ENCODE measurements around the gene CLRN2. TPM values are rescaled to one million over a fixed set of nuclear protein-coding genes. Genes with fewer than 3 reads are reported as not detected.

Gene CLRN2
- total RNA-seq, 1 experiment from 2014 or later: not detected

DNA sequence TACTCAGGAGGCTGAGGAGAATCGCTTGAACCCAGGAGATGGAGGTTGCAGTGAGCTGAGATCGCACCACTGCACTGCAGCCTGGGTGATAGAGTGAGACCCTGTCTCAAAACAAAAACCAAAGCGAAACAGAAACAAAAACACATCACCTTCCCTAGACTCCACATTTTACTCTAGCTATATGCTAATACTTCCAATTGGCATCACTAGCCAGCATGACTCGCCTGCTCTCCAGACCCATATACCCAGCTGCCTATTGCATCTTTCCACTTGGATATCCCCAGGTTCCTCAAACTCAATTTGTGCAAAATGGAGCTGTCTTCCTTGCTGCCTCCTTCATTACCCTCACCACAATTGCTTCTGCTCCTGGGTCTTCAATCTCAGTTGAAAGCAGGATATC, 39.6 kb downstream of the CLRN2 start:
- ATAC-seq: no peak
- Histone ChIP-seq H3K79me2 (ENCODE audit: low read length) (no peaks in the 10 kb centered on the region), H3K9me3 (ENCODE audit: low read length) (no peaks in the 10 kb centered on the region), H3K27me3 (ENCODE audit: low read length) (no peaks in the 10 kb centered on the region), H3K27ac (ENCODE audit: low read length) (no peak overlapping the region), H3F3A (ENCODE audit: low read length, unreplicated experiment) (no peaks in the 10 kb centered on the region), H3K4me1 (ENCODE audit: insufficient read depth, low read length) (0 out of 2 replicates have a peak, but pooled peaks cover 7% of the 10 kb centered on the region), H4K20me1 (ENCODE audit: low read length) (no peaks in the 10 kb centered on the region), H3K4me2 (ENCODE audit: low read length) (no peak overlapping the region), H2AFZ (ENCODE audit: low read length) (no peak overlapping the region), H3K9me2 (replicated peaks; ENCODE audit: low read length) (no peaks in the 10 kb centered on the region), H3K9ac (ENCODE audit: low read length) (no peak overlapping the region), H3K4me3 (ENCODE audit: low read length) (no peak overlapping the region), H3K36me3 (ENCODE audit: low read depth, low read length) (no peaks in the 10 kb centered on the region)
- CTCF ChIA-PET: no interaction called here
- no peak for DNase-seq
- intact Hi-C loops (cut with micrococcal nuclease): no loop called here
- POLR2A ChIA-PET (ENCODE audit: unreplicated experiment): no interaction called here
- no TSS peak for BruUV-seq (replicated peaks)
- TF ChIP-seq, protein P1, sequence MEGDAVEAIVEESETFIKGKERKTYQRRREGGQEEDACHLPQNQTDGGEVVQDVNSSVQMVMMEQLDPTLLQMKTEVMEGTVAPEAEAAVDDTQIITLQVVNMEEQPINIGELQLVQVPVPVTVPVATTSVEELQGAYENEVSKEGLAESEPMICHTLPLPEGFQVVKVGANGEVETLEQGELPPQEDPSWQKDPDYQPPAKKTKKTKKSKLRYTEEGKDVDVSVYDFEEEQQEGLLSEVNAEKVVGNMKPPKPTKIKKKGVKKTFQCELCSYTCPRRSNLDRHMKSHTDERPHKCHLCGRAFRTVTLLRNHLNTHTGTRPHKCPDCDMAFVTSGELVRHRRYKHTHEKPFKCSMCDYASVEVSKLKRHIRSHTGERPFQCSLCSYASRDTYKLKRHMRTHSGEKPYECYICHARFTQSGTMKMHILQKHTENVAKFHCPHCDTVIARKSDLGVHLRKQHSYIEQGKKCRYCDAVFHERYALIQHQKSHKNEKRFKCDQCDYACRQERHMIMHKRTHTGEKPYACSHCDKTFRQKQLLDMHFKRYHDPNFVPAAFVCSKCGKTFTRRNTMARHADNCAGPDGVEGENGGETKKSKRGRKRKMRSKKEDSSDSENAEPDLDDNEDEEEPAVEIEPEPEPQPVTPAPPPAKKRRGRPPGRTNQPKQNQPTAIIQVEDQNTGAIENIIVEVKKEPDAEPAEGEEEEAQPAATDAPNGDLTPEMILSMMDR (conservative IDR thresholded peaks at IDR 0.05; ENCODE audit: low read depth, low read length): no peak
- TF ChIP-seq EZH2phosphoT487 (IDR thresholded peaks at IDR 0.05; ENCODE audit: borderline replicate concordance, low read length) (no peak), EZH2 (IDR thresholded peaks at IDR 0.05; ENCODE audit: low read length, unreplicated experiment) (no peak)

DNA sequence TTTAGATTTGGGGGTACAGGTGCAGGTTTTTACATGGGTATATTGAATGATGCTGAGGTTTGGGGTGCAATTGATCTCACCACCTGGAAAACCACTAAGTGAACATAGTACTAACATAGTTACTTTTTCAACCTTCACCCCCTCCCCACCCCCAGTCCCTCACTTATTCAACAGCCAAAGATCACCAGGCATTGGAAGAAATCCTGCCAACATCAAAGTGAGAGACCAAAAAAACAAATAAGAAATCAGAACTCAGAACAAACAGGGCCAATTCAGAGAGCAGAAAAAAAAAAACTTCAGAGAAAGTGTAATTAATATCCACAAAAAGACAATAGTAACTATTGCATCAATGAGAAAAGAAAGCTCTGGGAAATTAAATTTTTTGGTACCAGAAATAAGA, 41.5 kb downstream of the CLRN2 start:
- H3K27ac ChIP-seq (ENCODE audit: low read length): no peak overlapping the region
- ATAC-seq: no peak
- no peaks in the 10 kb centered on the region for H3K9me3 ChIP-seq (ENCODE audit: low read length)
- no peak for DNase-seq
- no peaks in the 10 kb centered on the region for H3K79me2 ChIP-seq (ENCODE audit: low read length)
- no peaks in the 10 kb centered on the region for H3K27me3 ChIP-seq (ENCODE audit: low read length)
- H3K4me1 ChIP-seq (ENCODE audit: insufficient read depth, low read length): 0 out of 2 replicates have a peak, but pooled peaks cover 7% of the 10 kb centered on the region
- H3K9ac ChIP-seq (ENCODE audit: low read length): no peak overlapping the region
- TF ChIP-seq, protein P1 (conservative IDR thresholded peaks at IDR 0.05; ENCODE audit: low read depth, low read length): no peak
- TF ChIP-seq EZH2phosphoT487 (IDR thresholded peaks at IDR 0.05; ENCODE audit: borderline replicate concordance, low read length) (no peak), EZH2 (IDR thresholded peaks at IDR 0.05; ENCODE audit: low read length, unreplicated experiment) (no peak)
- no peak overlapping the region for H2AFZ ChIP-seq (ENCODE audit: low read length)
- POLR2A ChIA-PET (ENCODE audit: unreplicated experiment): no interaction called here
- no peaks in the 10 kb centered on the region for H3K36me3 ChIP-seq (ENCODE audit: low read depth, low read length)
- no peaks in the 10 kb centered on the region for H3K9me2 ChIP-seq (replicated peaks; ENCODE audit: low read length)
- H3F3A ChIP-seq (ENCODE audit: low read length, unreplicated experiment): no peaks in the 10 kb centered on the region
- intact Hi-C loops (cut with micrococcal nuclease): no loop called here
- H3K4me3 ChIP-seq (ENCODE audit: low read length): no peak overlapping the region
- H3K4me2 ChIP-seq (ENCODE audit: low read length): no peak overlapping the region
- no peaks in the 10 kb centered on the region for H4K20me1 ChIP-seq (ENCODE audit: low read length)
- CTCF ChIA-PET: no interaction called here
- BruUV-seq (replicated peaks): no TSS peak

GRCh38 chr4:17557880-17558279, 42.9 kb downstream of the CLRN2 start:
- BruUV-seq (replicated peaks): no TSS peak
- POLR2A ChIA-PET (ENCODE audit: unreplicated experiment): no interaction called here

More at GRCh38 chr4:17557880-17558279, 42.9 kb downstream of the CLRN2 start:
- no peak overlapping the region for H3K4me3 ChIP-seq (ENCODE audit: low read length)
- 0 out of 2 replicates have a peak, but pooled peaks cover 7% of the 10 kb centered on the region for H3K4me1 ChIP-seq (ENCODE audit: insufficient read depth, low read length)
- no peak overlapping the region for H3K9ac ChIP-seq (ENCODE audit: low read length)
- no peaks in the 10 kb centered on the region for H3K36me3 ChIP-seq (ENCODE audit: low read depth, low read length)
- H3K4me2 ChIP-seq (ENCODE audit: low read length): no peak overlapping the region
- no peaks in the 10 kb centered on the region for H3K9me3 ChIP-seq (ENCODE audit: low read length)
- no peaks in the 10 kb centered on the region for H4K20me1 ChIP-seq (ENCODE audit: low read length)
- no peaks in the 10 kb centered on the region for H3K9me2 ChIP-seq (replicated peaks; ENCODE audit: low read length)
- CTCF ChIA-PET: no interaction called here
- no peaks in the 10 kb centered on the region for H3K27me3 ChIP-seq (ENCODE audit: low read length)
- no peak overlapping the region for H3K27ac ChIP-seq (ENCODE audit: low read length)
- H3F3A ChIP-seq (ENCODE audit: low read length, unreplicated experiment): no peaks in the 10 kb centered on the region
- no peaks in the 10 kb centered on the region for H3K79me2 ChIP-seq (ENCODE audit: low read length)
- peak; percentile 60 for DNase-seq
- H2AFZ ChIP-seq (ENCODE audit: low read length): no peak overlapping the region
- TF ChIP-seq EZH2 (IDR thresholded peaks at IDR 0.05; ENCODE audit: low read length, unreplicated experiment) (no peak), EZH2phosphoT487 (IDR thresholded peaks at IDR 0.05; ENCODE audit: borderline replicate concordance, low read length) (no peak)
- TF ChIP-seq, protein P1 (conservative IDR thresholded peaks at IDR 0.05; ENCODE audit: low read depth, low read length): no peak
- intact Hi-C loops (cut with micrococcal nuclease): no loop called here
- ATAC-seq: peak; percentile 31; the same call in 1 of the 2 replicates
